HUES6 (cell line): ENCODE results near the gene COL13A1.

Source experiments
- H3K27ac ChIP-seq: 2 replicates; pipeline ENCODE4 v1.7.0; 2013; ENCODE audit warnings: low read depth, mild to moderate bottlenecking, low read length, inconsistent platforms
- H3K27me3 ChIP-seq: 2 replicates; pipeline ENCODE4 v1.6.1; 2013; ENCODE audit warnings: low read length; ENCODE audit not compliant: control insufficient read depth, insufficient read depth
- H3K36me3 ChIP-seq: 2 replicates; pipeline ENCODE4 v1.6.1; 2013; ENCODE audit warnings: low read length; ENCODE audit not compliant: control insufficient read depth, insufficient read depth
- H3K4me1 ChIP-seq: 2 replicates; pipeline ENCODE4 v1.6.1; 2013; ENCODE audit warnings: low read length; ENCODE audit not compliant: control insufficient read depth, insufficient read depth
- H3K4me3 ChIP-seq: 2 replicates; pipeline ENCODE4 v1.5.1; 2013; ENCODE audit warnings: low read depth, low read length
- H3K9ac ChIP-seq: one replicate; pipeline ENCODE4 v1.6.1; 2013; ENCODE audit warnings: mild to moderate bottlenecking, low read length
- H3K9me3 ChIP-seq: 2 replicates; pipeline ENCODE4 v1.6.1; 2013; ENCODE audit warnings: low read depth, low read length; ENCODE audit not compliant: control insufficient read depth, insufficient read depth

Gene COL13A1

GRCh38 chr10:69846293-69846921 lies 44.7 kb downstream of the COL13A1 start:
- H3K9ac ChIP-seq: no peak overlapping the region
- no peaks in the 10 kb centered on the region for H3K27me3 ChIP-seq
- H3K4me3 ChIP-seq: no peak overlapping the region
- H3K4me1 ChIP-seq: peaks cover 79% of the 10 kb centered on the region
- no peak overlapping the region for H3K27ac ChIP-seq
- H3K36me3 ChIP-seq: no peaks in the 10 kb centered on the region
- no peaks in the 10 kb centered on the region for H3K9me3 ChIP-seq

DNA sequence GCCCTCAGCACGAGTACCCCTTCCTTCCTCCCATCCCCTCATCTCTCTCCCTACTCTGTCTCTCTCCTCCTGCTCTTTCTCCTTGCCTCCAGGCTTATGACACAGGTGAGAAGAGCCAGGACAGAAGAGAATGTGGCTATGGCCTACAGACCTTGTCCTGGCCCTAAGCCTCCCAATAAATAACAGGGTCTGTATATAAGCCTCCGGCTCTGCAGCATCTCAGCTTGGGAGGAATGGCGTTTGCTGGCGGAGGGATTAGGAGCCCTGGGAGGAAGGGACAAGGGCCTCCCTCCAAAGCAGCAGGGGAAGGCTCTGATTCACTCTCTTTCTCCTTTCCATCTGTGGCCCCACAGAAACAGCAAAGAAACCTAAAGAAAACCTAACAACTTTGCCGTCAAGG lies 45.8 kb downstream of the COL13A1 start:
- Histone ChIP-seq H3K36me3 (no peaks in the 10 kb centered on the region), H3K27ac (no peak overlapping the region; the same call in 1 of the 2 replicates), H3K4me3 (no peak overlapping the region), H3K9me3 (no peaks in the 10 kb centered on the region), H3K9ac (peak overlapping the region; percentile 9), H3K27me3 (no peaks in the 10 kb centered on the region), H3K4me1 (peaks cover 82% of the 10 kb centered on the region)

DNA sequence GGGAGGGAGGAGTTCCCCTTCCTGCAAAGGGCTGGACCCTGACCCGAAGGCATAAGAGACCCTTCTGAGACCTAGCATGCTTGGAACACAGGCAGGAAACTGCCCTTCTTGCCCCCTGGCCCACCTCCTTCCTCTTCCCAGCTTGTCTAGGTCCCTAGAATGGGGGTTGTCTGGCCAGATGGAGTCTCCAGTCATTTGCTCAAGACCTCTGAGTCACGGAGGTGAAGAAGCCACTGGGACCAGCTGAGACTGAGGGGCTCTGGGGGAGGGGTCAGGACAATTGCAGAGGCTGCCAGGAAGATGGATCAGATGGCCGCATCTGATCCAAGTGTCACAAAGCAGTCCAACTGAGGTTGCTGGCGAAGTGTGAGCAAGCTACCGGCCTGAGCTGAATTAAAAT lies 46.2 kb downstream of the COL13A1 start:
- peak overlapping the region; percentile 9 for H3K9ac ChIP-seq
- H3K4me1 ChIP-seq: peaks cover 80% of the 10 kb centered on the region
- no peaks in the 10 kb centered on the region for H3K27me3 ChIP-seq
- no peaks in the 10 kb centered on the region for H3K9me3 ChIP-seq
- H3K27ac ChIP-seq: no peak overlapping the region; the same call in 1 of the 2 replicates
- H3K4me3 ChIP-seq: no peak overlapping the region
- H3K36me3 ChIP-seq: no peaks in the 10 kb centered on the region

- H3K27me3 ChIP-seq: no peaks in the 10 kb centered on the region
- no peak overlapping the region for H3K4me3 ChIP-seq
- H3K9me3 ChIP-seq: no peaks in the 10 kb centered on the region
- H3K36me3 ChIP-seq: no peaks in the 10 kb centered on the region
- H3K4me1 ChIP-seq: peaks cover 81% of the 10 kb centered on the region
- peak overlapping the region; percentile 12 for H3K9ac ChIP-seq
- no peak overlapping the region for H3K27ac ChIP-seq
Measured at GRCh38 chr10:69848454-69848853, 46.7 kb downstream of the COL13A1 start.

DNA sequence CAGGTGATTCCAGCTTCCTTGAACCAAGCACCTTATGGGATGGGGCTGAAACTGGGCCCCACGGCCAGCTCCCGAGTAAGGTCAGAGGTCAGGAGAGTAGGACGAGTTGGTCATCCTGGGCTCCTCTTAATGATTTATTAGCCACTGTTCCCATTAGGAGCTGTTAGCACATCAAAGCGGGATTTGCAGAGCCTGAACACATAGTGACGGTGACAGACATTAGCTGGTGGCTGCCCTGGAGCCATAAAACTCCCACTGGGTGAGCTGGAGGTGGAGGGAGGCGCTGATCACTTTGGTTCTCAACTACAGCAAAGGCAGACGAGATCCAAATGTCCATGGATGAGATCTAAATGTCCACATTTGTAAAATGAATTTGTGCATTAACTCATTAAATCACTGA lies 48.1 kb downstream of the COL13A1 start:
- H3K36me3 ChIP-seq: no peaks in the 10 kb centered on the region
- H3K27ac ChIP-seq: no peak overlapping the region
- H3K9me3 ChIP-seq: no peaks in the 10 kb centered on the region
- H3K9ac ChIP-seq: peak overlapping the region; percentile 25
- H3K27me3 ChIP-seq: no peaks in the 10 kb centered on the region
- H3K4me3 ChIP-seq: no peak overlapping the region
- H3K4me1 ChIP-seq: peaks cover 82% of the 10 kb centered on the region

GRCh38 chr10:69850440-69850839 lies 48.7 kb downstream of the COL13A1 start:
- no peaks in the 10 kb centered on the region for H3K9me3 ChIP-seq
- H3K36me3 ChIP-seq: no peaks in the 10 kb centered on the region
- H3K4me3 ChIP-seq: no peak overlapping the region
- peak overlapping the region; percentile 19 for H3K9ac ChIP-seq
- H3K4me1 ChIP-seq: peaks cover 79% of the 10 kb centered on the region
- no peaks in the 10 kb centered on the region for H3K27me3 ChIP-seq
- no peak overlapping the region for H3K27ac ChIP-seq

DNA sequence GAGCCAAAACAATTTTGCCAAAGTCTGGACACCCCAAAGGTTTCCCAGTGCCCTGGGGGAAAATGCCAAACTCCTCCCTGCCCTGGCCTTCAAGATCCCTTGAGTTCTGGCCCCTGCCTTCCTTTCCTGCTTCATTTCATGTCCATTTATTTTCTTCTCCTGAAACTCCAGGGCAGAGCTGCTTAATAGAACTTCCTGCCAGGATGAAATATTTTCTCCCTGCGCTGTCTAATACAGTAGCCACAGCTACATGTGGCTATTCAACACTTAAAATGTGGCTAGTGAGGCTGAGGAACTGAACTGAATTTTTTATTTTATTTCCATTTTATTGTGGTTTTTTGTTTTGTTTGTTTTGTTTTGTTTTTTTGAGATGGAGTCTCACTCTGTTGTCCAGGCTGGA lies 49.6 kb downstream of the COL13A1 start:
- Histone ChIP-seq H3K4me1 (peaks cover 78% of the 10 kb centered on the region), H3K9ac (peak overlapping the region; percentile 19), H3K27me3 (no peaks in the 10 kb centered on the region), H3K36me3 (no peaks in the 10 kb centered on the region), H3K9me3 (no peaks in the 10 kb centered on the region), H3K4me3 (no peak overlapping the region), H3K27ac (no peak overlapping the region)

DNA sequence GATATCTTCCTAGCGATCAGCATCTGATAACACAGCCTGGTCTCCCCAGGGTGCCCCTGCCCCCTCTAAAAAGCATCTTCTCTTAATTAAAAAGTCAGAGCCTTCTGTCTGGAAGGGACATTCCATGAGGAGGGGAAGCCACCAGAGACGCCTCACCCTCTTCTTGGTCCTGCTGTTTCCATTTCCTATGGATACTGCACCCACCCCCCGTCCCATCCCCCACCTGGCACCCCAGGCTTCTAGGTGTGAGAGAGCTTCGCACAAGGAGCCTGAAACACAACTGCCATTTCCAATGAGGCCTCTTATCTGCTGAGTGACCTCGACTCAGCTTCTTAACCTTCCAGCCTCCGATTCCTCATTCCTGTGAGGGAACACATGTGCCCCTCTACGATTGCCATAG lies 51.4 kb downstream of the COL13A1 start:
- Histone ChIP-seq H3K27ac (peak overlapping the region; percentile 83; the same call in 1 of the 2 replicates), H3K36me3 (no peaks in the 10 kb centered on the region), H3K4me3 (no peak overlapping the region; the same call in 1 of the 2 replicates), H3K9me3 (no peaks in the 10 kb centered on the region), H3K27me3 (no peaks in the 10 kb centered on the region), H3K4me1 (peaks cover 71% of the 10 kb centered on the region), H3K9ac (peak overlapping the region; percentile 36)

DNA sequence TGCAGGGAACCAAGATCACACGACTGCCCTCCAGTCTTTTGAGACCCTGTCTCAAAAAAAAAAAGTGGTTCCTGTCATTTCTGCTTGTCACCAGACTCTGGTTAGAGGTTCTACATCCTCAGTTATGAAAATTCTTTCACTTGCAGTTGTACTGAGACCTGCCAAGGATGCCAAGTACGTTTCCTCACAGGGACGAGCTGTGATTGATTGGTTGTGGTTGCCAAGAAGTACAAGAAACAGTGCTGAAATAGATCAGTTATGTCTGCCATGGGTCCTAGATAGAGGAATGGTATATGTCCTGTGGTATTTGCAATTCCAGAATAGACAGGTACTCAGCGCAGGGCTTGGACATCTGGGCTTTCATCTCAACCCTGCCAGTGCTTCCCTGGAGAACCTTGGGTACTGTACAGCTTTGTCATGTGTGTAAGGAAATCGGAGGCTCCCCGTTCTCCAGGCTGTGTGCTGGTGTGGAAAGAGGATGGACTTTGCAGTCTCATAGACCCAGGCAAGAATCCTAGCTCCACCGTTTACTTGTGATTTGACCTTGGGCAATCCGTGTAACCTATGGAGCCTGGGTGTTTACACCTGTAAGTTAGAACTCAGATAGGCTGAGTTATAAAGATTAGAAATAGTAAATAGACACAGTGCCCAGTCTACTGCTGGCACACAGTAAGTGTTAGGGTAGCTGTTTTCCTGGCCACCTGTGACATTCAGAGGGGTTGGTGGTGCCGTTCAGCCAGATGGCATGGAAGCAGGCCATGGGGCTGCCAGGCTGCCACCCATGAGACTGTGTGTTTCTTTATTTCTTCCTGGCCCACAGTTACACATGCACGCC lies 53.0 kb downstream of the COL13A1 start:
- no peaks in the 10 kb centered on the region for H3K27me3 ChIP-seq
- no peak overlapping the region for H3K9ac ChIP-seq
- H3K36me3 ChIP-seq: no peaks in the 10 kb centered on the region
- H3K9me3 ChIP-seq: no peaks in the 10 kb centered on the region
- no peak overlapping the region for H3K27ac ChIP-seq
- H3K4me3 ChIP-seq: no peak overlapping the region
- peaks cover 57% of the 10 kb centered on the region for H3K4me1 ChIP-seq

GRCh38 chr10:69855346-69856111 lies 53.8 kb downstream of the COL13A1 start:
- H3K36me3 ChIP-seq: no peaks in the 10 kb centered on the region
- no peak overlapping the region for H3K27ac ChIP-seq
- H3K9ac ChIP-seq: no peak overlapping the region
- H3K27me3 ChIP-seq: no peaks in the 10 kb centered on the region
- H3K4me3 ChIP-seq: no peak overlapping the region
- H3K9me3 ChIP-seq: no peaks in the 10 kb centered on the region
- peaks cover 57% of the 10 kb centered on the region for H3K4me1 ChIP-seq
